HL-60 (cell line): Measurements from ENCODE around the gene ALLC.
"Not testable (repeated sequence)": the region's sequence is repeated elsewhere in the genome, so short reads cannot be mapped to it uniquely, and the experiment has no call there.

Experiments used
- DNase-seq, 2 experiments: peaks; one replicate each; pipeline ENCODE4 v3.0.0-alpha.2; 2010 to 2020; ENCODE audit warnings: low read depth in 1 of 2, low spot score in 1 of 2
- H3K27ac ChIP-seq: fragments of 250-450 bp; sonication (Bioruptor Pico); replicated peaks from 2 replicates; pipeline ENCODE4 v1.5.1; 2020; ENCODE audit warnings: mild to moderate bottlenecking, moderate library complexity
- H3K27me3 ChIP-seq: fragments of 250-450 bp; sonication (Bioruptor Pico); 2 replicates; pipeline ENCODE4 v1.5.1; 2021; ENCODE audit warnings: mild to moderate bottlenecking, moderate library complexity; ENCODE audit not compliant: insufficient read depth, poor library complexity, severe bottlenecking
- H3K4me3 ChIP-seq: replicated peaks from 2 replicates; pipeline ENCODE4 v1.5.1; 2011; ENCODE audit warnings: mild to moderate bottlenecking, control low read depth, low read length; ENCODE audit not compliant: insufficient read depth
- GABPA ChIP-seq: IDR thresholded peaks from 2 replicates; pipeline ENCODE4 v1.6.1; 2012; ENCODE audit warnings: low read depth
- POLR2AphosphoS5 ChIP-seq: IDR thresholded peaks from 2 replicates; pipeline ENCODE4 v1.6.1; 2012; ENCODE audit warnings: low read depth
- SPI1 ChIP-seq: IDR thresholded peaks from 2 replicates; pipeline ENCODE4 v1.6.1; 2012; ENCODE audit warnings: low read depth, mild to moderate bottlenecking, borderline replicate concordance
- long read RNA-seq: library from polyadenylated mRNA; unstranded; transcript quantifications from one replicate; pipeline ENCODE4 v2.0.0, GENCODE V29; 2020
- TF ChIP-seq, protein P1 (sequence below): IDR thresholded peaks from 2 replicates; pipeline ENCODE4 v1.6.1; 2012; ENCODE audit warnings: low read depth; ENCODE audit not compliant: insufficient replicate concordance
- TF ChIP-seq, protein P2 (sequence below): IDR thresholded peaks from one replicate; pipeline ENCODE4 v1.5.1; 2011; ENCODE audit warnings: low read length, control low read depth, inconsistent platforms; ENCODE audit not compliant: insufficient read depth

The ALLC gene
- long read RNA-seq, result 0 reads

DNA sequence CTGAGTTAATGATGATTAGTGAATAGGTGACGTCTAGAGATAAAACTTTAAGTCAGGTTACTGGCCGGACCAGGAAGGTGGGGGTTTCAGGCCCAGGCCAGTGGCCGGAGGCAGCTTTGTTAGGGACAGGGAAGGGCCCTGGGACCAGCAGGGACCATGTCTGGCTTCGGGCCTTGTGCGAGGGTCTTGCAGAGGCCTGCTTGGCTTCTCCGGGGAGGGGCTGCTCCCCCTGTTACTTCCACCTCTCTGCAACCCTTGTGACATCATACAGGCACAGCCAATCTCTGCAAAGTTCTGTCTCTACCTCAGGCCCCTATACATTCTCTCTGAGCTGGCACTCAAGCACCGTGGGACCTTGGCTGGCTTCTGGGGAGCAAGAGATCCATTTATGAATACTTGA lies at the start of gene ALLC:
TSS of gene ALLC (plus strand) at position 320 of the 400 bp plus-strand sequence. CDS start 12,958 bp downstream, outside the sequence.
- Histone ChIP-seq H3K27ac (no peak within 1 kb of the TSS), H3K27me3 (peaks cover under 1% of the 10 kb centered on the region), H3K4me3 (no peak within 1 kb of the TSS)
- DNase-seq, result no peak
- no peak for TF ChIP-seq POLR2AphosphoS5
- TF ChIP-seq SPI1, result no peak
- TF ChIP-seq, protein P1, sequence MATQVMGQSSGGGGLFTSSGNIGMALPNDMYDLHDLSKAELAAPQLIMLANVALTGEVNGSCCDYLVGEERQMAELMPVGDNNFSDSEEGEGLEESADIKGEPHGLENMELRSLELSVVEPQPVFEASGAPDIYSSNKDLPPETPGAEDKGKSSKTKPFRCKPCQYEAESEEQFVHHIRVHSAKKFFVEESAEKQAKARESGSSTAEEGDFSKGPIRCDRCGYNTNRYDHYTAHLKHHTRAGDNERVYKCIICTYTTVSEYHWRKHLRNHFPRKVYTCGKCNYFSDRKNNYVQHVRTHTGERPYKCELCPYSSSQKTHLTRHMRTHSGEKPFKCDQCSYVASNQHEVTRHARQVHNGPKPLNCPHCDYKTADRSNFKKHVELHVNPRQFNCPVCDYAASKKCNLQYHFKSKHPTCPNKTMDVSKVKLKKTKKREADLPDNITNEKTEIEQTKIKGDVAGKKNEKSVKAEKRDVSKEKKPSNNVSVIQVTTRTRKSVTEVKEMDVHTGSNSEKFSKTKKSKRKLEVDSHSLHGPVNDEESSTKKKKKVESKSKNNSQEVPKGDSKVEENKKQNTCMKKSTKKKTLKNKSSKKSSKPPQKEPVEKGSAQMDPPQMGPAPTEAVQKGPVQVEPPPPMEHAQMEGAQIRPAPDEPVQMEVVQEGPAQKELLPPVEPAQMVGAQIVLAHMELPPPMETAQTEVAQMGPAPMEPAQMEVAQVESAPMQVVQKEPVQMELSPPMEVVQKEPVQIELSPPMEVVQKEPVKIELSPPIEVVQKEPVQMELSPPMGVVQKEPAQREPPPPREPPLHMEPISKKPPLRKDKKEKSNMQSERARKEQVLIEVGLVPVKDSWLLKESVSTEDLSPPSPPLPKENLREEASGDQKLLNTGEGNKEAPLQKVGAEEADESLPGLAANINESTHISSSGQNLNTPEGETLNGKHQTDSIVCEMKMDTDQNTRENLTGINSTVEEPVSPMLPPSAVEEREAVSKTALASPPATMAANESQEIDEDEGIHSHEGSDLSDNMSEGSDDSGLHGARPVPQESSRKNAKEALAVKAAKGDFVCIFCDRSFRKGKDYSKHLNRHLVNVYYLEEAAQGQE, result no peak
- TF ChIP-seq, protein P2, sequence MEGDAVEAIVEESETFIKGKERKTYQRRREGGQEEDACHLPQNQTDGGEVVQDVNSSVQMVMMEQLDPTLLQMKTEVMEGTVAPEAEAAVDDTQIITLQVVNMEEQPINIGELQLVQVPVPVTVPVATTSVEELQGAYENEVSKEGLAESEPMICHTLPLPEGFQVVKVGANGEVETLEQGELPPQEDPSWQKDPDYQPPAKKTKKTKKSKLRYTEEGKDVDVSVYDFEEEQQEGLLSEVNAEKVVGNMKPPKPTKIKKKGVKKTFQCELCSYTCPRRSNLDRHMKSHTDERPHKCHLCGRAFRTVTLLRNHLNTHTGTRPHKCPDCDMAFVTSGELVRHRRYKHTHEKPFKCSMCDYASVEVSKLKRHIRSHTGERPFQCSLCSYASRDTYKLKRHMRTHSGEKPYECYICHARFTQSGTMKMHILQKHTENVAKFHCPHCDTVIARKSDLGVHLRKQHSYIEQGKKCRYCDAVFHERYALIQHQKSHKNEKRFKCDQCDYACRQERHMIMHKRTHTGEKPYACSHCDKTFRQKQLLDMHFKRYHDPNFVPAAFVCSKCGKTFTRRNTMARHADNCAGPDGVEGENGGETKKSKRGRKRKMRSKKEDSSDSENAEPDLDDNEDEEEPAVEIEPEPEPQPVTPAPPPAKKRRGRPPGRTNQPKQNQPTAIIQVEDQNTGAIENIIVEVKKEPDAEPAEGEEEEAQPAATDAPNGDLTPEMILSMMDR, result no peak
- no peak for TF ChIP-seq GABPA

DNA sequence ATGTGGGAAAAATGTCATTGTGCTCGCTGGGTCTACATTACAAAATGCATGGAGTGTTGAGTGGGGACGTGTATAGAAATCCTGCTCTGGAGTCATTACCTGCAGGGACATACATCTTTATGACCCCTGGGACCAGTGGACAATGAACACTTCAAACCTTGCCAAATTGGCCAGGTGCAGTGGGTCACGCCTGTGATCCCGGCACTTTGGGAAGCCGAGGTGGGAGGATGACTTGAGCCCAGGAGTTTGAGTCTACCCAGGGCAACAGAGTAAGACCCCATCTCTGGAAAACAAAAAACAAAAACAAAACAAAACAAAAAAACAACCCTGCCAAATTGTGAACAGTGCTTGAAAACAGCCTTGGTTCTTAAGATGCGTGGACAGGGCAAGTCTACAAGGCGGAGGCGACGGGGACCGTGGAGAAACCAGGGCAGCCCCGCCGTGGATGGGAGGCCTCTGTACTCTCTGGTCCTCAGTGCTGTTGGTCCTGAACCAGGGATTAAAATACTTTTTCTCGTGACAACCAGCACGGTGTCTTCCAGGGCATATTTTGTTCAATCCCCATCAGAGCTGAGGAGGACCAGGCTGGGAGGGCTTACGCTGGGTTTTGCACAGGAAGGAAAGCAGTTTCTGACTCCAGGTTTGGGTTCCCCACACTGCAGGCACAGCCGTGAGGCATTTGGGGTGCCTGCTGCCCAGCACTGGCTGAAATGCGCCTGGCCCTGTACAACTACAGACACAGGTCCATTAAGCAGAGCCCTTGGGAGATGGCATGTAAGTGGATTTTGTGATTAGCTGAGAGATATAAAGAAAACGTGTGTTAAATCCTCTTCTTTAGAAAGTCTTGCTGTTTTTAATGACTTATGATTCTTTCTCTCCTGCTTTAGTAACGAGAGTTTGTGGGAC lies 49.4 kb upstream of the ALLC start:
- TF ChIP-seq, protein P1, result no peak
- TF ChIP-seq, protein P2, result no peak
- TF ChIP-seq SPI1 (no peak), POLR2AphosphoS5 (no peak), GABPA (no peak)
- no peak overlapping the region for H3K27ac ChIP-seq
- H3K27me3 ChIP-seq, result no peaks in the 10 kb centered on the region
- H3K4me3 ChIP-seq, result no peak overlapping the region
- DNase-seq, result no peak

DNA sequence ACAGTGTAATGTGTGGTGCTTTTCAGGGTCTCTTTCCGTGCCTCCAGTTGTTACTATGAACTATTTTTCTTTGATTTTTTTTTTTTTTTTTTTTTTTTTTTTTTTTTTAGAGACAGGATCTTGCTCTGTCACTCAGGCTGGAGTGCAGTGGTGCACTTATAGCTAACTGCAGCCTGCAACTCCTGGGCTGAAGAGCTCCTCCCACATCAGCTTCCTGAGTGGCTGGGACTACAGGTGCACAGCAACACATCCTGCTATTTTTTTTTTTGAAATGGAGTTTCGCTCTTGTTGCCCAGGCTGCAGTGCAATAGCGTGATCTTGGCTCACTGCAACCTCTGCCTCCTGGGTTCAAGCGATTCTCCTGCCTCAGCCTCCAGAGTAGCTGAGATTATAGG lies 48.7 kb upstream of the ALLC start:
- not testable (repeated sequence) for H3K27ac ChIP-seq, H3K4me3 ChIP-seq, DNase-seq, H3K27me3 ChIP-seq

DNA sequence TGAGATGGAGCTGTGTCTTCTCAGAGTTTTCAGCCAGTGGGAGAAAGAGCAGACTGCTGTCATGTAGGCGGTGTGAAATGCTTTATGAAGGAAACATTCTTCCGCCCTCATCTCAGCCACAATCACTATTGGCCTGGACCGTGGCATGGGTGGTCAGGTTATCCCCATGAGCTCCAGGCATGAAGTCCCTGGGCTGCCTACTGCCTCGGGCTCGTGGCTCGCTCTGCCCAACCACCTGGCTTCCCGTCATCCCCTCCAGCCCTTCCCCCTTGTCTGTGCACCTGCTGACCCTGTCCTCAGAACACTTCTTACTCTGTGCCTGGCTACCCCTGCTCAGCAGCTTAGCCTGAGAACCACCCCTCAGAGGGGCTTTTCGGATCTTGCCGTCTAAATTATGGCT lies 47.6 kb upstream of the ALLC start:
- no peak for DNase-seq
- H3K27me3 ChIP-seq, result no peaks in the 10 kb centered on the region
- H3K27ac ChIP-seq, result no peak overlapping the region
- no peak overlapping the region for H3K4me3 ChIP-seq
- TF ChIP-seq, protein P2, result no peak
- TF ChIP-seq SPI1, result no peak
- no peak for TF ChIP-seq POLR2AphosphoS5
- TF ChIP-seq, protein P1, result no peak
- TF ChIP-seq GABPA, result no peak
